ENCODE data around the gene MRPL9.
"Not testable (repeated sequence)": the region's sequence is repeated elsewhere in the genome, so short reads cannot be mapped to it uniquely, and the experiment has no call there.

Gene MRPL9

GRCh38 chr1:151775894-151776664 lies 12.8 kb upstream of the MRPL9 start:
- H3K4me3 ChIP-seq (replicated peaks in 1 of 2; ENCODE audit: low read depth in 2 of 2, low read length in 2 of 2) = no peak overlapping the region
- DNase-seq (ENCODE audit: low read depth in 2 of 2) = no peak
- TF ChIP-seq, protein P1, sequence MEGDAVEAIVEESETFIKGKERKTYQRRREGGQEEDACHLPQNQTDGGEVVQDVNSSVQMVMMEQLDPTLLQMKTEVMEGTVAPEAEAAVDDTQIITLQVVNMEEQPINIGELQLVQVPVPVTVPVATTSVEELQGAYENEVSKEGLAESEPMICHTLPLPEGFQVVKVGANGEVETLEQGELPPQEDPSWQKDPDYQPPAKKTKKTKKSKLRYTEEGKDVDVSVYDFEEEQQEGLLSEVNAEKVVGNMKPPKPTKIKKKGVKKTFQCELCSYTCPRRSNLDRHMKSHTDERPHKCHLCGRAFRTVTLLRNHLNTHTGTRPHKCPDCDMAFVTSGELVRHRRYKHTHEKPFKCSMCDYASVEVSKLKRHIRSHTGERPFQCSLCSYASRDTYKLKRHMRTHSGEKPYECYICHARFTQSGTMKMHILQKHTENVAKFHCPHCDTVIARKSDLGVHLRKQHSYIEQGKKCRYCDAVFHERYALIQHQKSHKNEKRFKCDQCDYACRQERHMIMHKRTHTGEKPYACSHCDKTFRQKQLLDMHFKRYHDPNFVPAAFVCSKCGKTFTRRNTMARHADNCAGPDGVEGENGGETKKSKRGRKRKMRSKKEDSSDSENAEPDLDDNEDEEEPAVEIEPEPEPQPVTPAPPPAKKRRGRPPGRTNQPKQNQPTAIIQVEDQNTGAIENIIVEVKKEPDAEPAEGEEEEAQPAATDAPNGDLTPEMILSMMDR (IDR thresholded peaks at IDR 0.05; ENCODE audit: low read depth, low read length) = no peak

DNA sequence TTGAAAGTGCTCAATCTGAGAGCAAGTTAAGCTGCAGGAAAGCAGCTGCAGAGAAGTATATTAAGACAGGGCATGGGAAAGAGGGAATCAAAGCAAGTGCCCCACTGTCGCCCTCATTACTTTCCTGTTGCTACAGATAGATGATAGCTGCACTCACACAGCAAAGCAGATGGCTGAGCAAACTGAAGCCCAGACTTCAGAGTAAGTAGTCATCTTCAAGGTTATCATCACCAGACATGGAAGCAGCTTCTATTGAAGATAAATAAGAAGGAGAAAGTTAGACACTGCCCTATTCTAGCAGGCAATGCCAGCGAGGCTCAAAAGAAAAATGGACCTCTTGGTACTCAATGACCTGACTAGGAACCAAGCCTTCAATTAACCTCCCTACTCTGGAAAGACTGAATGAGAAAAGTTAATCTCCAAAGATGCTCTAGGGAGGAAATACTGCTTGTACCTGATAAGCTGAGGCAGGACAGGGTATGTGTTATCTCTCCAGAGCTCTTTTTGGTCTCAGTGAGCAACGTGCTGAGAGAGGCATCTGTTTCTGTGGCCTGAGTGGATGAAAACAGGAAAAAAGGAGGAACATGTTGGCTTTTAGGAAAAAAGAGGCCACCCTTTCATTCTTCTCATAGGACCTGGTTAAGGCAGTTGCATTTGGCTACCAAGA lies 11.1 kb upstream of the MRPL9 start:
- TF ChIP-seq, protein P1 (IDR thresholded peaks at IDR 0.05; ENCODE audit: low read depth, low read length) = no peak
- DNase-seq (ENCODE audit: low read depth in 2 of 2) = no peak
- H3K4me3 ChIP-seq (replicated peaks in 1 of 2; ENCODE audit: low read depth in 2 of 2, low read length in 2 of 2) = no peak overlapping the region

GRCh38 chr1:151773702-151774101 lies 10.4 kb upstream of the MRPL9 start:
- DNase-seq (ENCODE audit: low read depth in 2 of 2) = peak; percentile 5 to 75
- TF ChIP-seq, protein P1 (IDR thresholded peaks at IDR 0.05; ENCODE audit: low read depth, low read length) = no peak
- H3K4me3 ChIP-seq (replicated peaks in 1 of 2; ENCODE audit: low read depth in 2 of 2, low read length in 2 of 2) = no peak overlapping the region

- not testable (repeated sequence) for DNase-seq (ENCODE audit: low read depth in 2 of 2); H3K4me3 ChIP-seq (replicated peaks in 1 of 2; ENCODE audit: low read depth in 2 of 2, low read length in 2 of 2)
Observed at GRCh38 chr1:151769270-151769669, 6.0 kb upstream of the MRPL9 start.

GRCh38 chr1:151768351-151769066 lies 5.2 kb upstream of the MRPL9 start:
- DNase-seq (ENCODE audit: low read depth in 2 of 2); H3K4me3 ChIP-seq (replicated peaks in 1 of 2; ENCODE audit: low read depth in 2 of 2, low read length in 2 of 2): not testable (repeated sequence)

- TF ChIP-seq, protein P1 (IDR thresholded peaks at IDR 0.05; ENCODE audit: low read depth, low read length) = no peak
- peak overlapping the region; percentile 81 to 85 for H3K4me3 ChIP-seq (replicated peaks in 1 of 2; ENCODE audit: low read depth in 2 of 2, low read length in 2 of 2)
- peak; percentile 3 to 18 for DNase-seq (ENCODE audit: low read depth in 2 of 2)
Observed at GRCh38 chr1:151763990-151764389, 694 bp upstream of the MRPL9 start.

- peak in 1 of 2 donors; percentile 4 for DNase-seq (ENCODE audit: low read depth in 2 of 2)
- no peak overlapping the region for H3K4me3 ChIP-seq (replicated peaks in 1 of 2; ENCODE audit: low read depth in 2 of 2, low read length in 2 of 2)
- TF ChIP-seq, protein P1 (IDR thresholded peaks at IDR 0.05; ENCODE audit: low read depth, low read length) = no peak
Observed at GRCh38 chr1:151760597-151761385, 2.5 kb downstream of the MRPL9 start.

Measured in cardiac fibroblast (primary cell).